HK-2 (cell line): ENCODE data around the gene LYSMD2.

Source experiments
- DNase-seq: peaks from one replicate; pipeline ENCODE4 v3.0.0-alpha.2; 2018; ENCODE audit not compliant: unreplicated experiment

Gene LYSMD2

DNA sequence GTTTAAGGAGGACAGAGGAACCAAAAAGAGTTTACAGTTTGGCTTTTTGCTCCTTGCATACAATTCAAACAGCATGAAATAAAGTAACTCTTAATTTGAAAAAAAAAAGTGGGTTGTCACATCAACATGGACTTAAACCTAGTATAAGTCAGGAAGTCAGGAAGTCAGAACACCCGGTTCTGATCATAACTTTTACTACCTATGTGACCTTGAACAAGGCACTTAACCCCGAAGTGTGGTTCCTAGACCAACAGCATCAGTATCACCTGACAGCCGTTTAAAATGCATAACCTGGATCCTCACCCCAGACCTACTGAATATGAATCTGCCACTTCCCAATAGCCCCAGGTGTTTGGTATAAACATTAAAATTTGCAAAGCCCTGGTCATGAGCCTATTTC, 18.7 kb downstream of the LYSMD2 start:
- DNase-seq: no peak

DNA sequence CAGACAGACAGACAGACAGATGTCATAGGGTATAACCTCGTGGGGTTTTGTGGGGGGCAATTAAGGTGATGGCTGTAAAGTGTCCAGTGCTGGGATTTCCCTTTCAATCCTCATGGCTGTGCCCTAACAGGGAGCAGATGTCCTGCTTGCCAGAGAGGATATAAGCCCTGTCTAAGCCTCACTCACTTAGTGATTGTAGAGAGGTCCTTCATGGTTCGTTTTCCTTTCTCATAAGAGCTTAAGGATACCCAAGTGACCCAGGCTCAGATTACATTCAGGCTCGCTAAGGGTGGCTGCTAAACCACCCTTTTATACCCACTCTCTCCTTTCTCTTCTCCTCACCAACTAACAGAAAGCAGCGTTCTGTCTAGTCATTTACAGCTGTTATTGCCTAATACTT, 19.2 kb downstream of the LYSMD2 start:
- no peak for DNase-seq

DNA sequence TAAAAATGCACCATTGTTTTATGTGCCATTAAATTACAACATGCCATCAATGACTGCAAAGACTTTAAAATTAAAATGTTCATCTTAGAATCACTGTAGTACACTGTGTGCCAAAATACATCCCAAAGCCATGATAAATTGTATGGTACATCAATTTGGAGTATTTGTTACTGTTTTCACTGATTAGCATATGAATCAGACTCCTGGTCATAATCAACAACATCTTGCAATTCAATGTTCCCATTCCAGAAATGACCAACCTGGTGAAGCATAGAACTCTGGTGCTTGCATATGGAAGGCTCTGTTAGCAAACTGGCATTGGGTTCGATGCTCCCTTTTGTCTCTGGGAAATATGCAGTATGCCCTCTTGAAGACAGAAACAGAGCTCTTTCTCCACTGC, 22.5 kb downstream of the LYSMD2 start:
- DNase-seq: no peak

DNA sequence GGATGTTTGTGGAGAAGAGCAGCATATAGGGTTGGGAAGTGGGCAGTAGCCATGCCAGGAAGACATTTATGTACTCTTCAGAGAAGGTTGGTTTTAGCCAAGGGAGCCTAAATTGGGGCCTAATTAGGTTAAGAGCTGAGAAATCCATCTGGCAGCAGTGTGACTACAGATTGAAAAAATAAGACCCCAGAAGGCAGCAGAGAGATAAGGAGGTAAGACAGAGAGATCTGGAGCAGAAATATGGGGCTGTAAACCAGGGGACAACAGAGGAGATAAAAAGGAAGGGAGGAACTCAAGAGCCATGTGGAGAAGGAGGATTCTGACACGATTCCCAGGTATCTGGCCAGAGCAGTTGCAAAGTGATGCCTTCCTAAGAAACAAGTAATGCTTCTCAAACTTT, 23.3 kb downstream of the LYSMD2 start:
- DNase-seq: no peak

DNA sequence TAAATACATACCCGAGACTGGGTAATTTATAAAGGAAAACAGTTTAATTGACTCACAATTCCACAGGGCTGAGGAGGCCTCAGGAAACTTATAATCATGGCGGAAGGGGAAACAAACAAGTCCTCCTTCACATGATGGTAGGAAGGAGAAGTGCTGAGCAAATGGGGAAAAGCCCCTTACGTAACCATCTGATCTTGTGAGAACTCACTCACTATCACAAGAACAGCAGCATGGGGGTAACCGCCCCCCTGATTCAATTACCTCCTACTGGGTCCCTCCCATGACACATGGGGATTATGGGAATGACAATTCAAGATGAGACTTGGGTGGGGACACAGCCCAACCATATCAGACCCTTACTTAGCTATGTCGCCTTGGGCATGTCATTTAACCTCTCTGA, 28.4 kb downstream of the LYSMD2 start:
- no peak for DNase-seq

DNA sequence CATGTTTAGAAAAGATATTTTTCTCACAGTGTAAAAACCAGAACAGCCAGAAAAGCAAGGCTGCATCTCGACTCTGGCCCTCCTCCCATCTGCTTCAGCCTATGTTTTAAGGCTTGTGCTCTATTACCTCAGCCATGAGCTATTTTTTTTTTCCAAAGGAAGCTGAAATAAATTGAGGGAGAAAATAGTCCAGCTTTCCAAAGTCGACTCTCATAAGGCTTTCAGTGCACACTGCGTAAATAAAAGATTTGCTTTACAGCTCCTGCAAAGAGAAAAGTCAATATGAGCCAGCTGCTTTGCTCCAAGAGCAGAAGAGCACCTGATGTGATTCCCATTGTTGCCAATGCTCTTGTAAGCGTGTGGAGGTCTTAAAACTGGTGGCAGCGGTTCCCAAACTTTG, 29.4 kb downstream of the LYSMD2 start:
- DNase-seq: no peak

DNA sequence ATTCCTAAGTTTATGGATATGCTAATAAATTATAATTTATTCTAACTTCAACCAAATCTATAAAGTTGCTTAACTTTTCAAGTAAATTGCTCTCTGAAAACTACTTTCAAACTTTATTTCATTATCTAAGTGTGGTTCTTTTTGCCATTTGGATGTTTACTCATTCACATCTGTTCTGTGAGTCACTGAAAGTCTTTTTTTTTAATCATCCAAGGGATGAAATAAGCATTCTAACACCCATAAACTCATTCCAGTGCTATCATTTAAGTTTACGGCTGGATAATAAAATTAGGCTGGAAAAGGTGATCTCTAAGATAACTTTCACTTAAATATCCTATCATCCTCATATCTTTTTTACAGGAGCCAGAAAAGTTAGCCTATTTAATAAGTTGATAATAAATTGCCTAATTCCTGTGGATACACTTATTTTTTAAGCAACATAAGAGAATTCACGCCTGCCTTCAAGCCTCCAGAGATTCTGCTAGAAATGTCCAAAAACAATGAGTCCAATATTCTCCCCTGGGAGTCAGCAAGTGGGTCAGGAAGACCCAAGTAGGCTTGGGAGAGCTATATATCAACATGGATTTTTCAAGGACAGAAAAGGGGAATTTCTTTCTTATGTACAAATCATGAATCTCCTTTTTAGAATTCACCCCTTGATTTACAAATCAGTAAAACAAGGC, 30.4 kb downstream of the LYSMD2 start:
- DNase-seq: no peak

DNA sequence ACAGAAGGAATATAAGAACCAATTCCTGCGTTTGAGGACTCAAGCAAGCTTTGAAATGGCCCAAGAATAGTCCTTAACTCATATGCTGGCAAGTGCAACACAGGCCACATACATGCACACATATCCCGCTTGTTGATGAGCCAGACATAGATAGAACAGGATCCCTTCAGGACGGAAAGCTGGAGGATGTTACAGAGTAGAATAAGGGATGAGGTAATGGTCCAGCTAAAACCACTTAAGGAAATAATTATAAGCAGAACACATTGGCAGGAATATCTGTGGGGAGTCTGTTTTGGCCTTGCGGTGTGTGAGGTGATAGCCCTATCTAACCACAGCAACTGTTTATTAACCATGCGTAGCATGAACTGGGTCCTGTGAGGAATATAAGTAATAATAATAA, 31.2 kb downstream of the LYSMD2 start:
- no peak for DNase-seq

DNA sequence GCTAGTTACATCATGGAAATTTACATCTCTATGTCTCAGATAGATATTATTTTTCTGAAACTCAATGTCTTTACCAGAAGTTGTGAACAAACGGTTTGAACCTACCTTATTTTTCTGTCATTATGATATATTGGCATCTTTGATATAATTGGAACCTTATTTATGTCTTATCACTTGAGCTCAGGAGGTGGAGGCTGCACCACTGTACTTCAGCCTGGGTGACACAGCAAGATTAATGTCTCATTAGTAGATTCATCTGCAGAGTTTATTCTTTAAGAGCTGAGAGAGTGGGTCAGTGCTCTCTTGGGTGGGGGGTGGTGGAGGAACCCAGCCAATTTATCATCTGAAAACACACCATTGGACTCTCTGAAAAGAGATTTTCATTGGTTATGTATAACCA, 34.7 kb downstream of the LYSMD2 start:
- DNase-seq: no peak

DNA sequence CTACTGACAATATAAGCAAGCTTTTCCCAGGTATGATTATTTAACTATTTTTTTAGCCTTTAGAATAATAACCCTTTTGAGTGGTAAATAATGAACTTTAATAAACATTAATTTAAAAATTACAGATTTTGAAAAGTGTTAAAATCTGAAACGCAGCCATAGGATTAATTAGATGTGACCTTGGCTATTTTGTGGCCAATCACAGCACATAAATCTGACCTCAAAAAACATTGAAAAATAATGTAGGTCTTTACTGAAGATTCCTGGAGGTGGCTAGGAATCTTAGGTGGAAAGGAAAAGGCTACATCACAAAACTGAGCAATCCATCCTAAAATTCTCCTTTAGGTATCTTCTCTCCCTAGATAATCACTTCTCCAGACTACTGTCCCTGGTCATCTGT, 38.1 kb downstream of the LYSMD2 start:
- no peak for DNase-seq

DNA sequence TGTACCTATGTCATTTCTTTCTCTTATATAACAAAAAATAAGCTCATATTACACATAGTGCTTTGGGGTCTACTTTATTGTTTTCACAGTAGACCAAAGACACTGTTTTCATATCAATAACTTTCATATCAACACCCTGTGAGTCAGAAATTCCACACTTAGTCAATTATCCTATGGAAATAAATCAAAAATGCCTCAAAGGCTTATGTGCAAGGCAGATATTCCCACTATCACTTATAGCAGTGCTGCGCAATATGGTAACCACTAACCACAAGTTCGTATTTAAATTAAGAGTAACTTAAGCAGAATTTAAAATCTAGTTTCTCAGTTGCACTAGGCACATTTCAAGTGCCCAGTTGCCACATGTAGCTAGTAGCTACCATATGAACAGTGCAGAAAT, 40.3 kb downstream of the LYSMD2 start:
- no peak for DNase-seq

DNA sequence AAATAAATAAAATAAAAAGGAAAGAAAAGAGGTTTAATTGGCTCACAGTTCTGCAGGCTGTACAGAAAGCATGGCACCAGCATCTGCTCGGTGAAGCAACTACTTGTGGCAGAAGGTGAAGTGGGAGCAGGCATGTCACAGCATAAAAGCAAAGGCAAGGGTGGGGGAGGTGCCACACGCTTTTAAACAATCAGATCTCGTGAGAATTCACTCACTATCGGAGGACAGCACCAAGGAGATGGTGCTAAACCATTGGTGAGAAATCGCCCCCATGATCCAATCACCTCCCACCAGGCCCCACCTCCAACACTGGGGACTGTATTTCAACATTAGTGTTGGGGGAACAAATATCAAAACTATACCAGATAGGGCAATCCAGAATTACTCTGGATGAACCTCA, 40.9 kb downstream of the LYSMD2 start:
- no peak for DNase-seq

DNA sequence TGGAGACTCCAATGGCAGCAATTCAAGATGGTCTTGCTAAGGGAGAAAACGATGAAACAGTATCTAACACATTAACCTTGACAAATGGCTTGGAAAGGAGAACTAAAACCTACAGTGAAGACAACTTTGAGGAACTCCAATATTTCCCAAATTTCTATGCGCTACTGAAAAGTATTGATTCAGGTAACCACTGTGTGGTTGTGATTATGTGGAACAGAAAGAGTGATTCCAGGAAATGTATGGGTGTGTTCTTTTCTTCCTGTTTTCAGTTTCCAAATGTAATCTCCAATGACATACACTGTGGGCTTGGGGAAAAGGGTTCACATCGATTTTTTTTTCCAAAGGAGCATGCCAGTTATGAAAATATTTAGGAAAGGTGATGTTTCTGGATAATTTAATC, 45.3 kb downstream of the LYSMD2 start:
- DNase-seq: no peak

DNA sequence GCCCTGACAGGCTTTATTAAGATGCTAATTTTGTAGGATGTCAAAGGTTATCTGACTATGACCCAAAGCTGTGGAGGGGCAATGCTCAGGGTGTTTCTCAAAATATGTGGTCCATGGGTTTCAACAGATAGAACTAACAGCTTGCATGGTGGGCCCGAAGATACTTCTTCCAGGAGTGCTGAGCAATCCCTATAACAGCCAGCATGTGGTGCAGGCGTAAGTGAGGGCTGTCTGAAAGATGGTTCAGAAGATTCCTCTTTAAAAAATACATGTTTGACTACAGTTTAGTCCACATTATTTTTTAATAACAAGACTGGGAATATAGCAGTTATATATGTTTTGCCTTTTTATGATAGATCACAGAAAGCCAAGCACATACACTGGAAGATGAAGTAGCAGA, 48.6 kb downstream of the LYSMD2 start:
- DNase-seq: no peak

DNA sequence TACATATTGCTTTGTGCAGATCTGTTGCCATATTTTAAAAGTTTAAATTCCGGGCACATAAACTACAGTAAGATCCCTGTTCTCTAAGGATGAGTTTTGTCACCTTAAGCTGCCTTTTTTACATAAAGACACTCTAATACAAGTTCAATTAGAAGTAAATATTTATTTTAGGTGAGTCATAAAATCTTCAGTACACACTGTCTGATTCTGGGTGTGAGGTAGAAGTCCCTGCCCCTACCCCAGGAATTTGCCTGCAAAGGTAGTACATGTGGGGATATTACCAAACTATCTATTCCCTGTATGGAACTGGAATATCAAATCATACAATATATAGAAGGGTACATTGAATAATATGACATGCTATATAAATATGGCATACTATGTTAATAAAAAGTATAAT, 49.9 kb downstream of the LYSMD2 start:
- no peak for DNase-seq

DNA sequence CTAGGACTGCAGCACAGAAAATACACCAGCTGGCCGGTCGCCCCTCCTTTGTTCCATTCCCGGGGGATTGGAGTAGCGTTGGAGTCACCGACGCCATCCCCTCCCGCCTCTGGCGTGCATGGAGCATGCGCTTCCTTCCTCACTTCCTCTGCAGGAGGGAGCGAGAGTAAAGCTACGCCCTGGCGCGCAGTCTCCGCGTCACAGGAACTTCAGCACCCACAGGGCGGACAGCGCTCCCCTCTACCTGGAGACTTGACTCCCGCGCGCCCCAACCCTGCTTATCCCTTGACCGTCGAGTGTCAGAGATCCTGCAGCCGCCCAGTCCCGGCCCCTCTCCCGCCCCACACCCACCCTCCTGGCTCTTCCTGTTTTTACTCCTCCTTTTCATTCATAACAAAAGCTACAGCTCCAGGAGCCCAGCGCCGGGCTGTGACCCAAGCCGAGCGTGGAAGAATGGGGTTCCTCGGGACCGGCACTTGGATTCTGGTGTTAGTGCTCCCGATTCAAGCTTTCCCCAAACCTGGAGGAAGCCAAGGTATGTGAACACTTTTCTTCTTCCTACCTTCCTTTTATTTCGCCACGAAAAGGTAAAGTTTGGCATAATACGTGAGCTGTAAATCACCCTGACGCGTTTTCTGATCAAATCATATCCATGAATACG, 56.0 kb downstream of the LYSMD2 start, which contains the start of gene SCG3:
Gene SCG3, plus strand, starts transcription at position 201 of the 661 bp plus-strand sequence. Its CDS starts 253 bp downstream, at position 454.
- peak; percentile 60 for DNase-seq

DNA sequence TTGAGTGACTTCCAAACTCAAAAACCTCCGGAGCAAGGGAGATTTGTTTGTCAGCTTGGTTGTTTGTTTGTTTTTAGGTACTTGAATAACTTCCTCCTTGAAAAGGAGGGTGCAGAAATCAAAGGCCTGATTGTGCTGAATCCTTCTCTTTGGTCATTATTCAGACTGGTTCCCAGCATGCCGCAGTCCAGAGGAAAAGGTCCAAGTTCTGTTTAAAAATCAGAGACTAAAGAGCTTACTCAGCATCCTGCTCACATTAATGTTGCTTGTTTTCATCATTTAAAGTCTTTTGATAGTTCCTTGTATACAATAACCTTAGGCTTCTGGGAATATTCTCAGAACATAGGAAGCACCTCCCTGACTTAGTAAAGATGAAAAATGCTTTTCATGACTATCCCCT, 57.1 kb downstream of the LYSMD2 start:
- no peak for DNase-seq

DNA sequence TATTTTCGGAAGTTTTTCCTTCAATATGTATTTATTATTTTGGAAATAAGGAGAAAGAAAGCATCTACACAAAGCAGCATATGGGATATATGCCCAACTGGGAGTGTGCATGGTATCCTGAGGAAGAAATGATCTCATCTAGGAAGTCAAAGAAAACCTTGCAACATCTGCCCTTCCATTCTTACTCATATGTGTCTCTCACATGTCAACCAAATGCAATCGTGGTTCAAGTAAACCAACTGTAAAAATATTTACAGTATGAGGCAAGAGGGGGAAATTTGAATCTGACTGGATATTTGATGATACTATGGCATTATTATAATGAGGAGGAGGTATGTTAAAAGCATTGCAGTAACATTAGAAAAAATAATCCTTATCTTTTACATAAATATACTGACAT, 59.4 kb downstream of the LYSMD2 start:
- DNase-seq: no peak

DNA sequence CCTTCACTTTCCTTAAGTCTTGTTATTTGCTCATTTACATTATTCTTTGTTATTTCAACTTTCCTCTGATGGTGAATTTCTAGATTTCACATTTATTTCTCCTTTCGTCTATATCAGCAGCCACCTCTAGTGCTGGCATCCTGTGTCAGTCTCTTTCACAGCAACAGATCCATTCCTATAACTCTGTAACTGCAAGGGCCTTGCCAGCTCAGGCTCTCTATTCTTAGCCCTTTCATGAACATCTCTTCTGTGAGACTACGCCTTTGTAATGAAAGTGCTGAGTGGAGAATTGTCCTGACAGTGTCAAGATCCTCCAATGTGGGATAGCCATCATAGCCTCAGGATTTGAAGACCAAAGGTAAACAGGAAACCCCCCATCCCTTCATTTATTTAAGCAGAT, 60.0 kb downstream of the LYSMD2 start:
- DNase-seq: no peak

DNA sequence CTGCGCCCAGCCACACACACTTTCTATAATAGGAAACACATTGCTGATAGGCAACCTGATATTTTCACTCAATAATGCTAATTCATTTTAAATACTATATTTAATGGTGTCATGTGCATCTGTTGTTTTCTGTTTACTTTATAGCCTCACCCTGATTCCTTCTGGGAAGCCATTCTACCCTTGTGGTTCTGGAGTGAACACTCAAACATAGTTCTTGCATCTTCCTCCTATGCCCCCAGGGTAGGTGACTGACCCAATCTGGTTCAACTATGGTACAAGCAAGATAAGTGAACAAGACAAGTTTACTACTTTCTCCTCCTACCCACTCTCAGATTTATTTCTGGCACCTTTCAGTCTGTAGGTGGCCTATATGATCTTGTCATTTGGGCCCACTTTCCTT, 60.4 kb downstream of the LYSMD2 start:
- DNase-seq: no peak

DNA sequence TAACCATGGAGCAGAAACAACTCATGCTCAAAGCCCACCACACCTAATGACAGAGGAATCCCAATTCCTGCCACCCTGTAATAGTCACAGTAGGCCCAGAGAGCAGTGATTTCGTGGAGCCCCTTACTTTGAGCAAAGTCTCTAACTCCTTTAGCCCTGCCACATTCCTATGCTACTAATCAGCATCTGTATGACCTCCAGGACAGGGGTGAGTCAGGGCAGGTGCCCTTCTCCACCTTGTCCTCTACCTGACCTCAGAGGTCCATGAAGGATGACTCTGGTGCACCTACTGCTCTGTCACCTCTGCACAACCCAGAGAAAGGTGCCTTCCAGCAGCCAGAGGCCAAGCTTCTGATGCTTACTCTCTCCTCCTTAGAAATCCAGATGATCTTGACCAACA, 62.2 kb downstream of the LYSMD2 start:
- no peak for DNase-seq
